ENCODE measurements around the gene SH3BP4.
"Not testable (repeated sequence)": the region's sequence is repeated elsewhere in the genome, so short reads cannot be mapped to it uniquely, and the experiment has no call there.

The SH3BP4 gene

GRCh38 chr2:235042576-235043515, 91.0 kb downstream of the SH3BP4 start:
- no peak for DNase-seq

GRCh38 chr2:235043762-235044500, 92.1 kb downstream of the SH3BP4 start:
- DNase-seq, result no peak

DNA sequence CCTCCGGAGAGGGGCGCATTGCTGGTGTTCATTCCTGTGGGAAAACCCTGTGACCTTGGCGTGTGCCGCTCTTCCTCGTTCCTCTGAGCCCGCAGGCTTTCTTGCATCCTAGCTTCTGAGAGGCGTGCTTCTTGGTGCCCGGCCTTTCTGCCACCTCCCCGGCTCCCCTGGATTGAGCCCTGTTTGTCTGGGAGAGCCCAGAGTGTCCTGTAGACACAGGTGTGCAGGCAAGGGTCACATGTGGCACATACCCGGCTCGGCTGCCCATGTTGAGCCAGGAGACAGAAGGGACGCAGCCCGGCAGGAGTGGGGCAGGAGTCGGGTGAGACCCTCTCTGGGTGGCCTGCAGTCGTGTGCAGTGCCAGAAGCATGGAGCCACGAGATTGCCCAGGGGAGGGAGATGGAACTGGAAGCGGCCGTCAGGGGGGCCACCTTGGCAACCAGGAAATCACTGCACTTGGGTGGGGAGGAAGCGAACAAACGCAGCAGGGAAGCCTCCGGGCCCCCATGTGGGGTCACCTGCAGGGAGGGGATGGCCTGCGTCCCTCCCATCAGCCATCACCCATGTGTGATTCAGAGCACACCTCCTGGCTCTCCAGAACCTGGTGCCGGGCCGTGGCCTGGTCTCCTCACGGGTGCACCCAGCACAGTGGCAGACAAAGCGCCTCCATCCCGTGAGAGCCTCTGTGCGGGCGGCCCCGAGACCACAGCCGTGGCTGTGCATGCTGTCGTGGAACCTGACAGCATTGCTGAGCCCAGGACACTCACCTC, 92.9 kb downstream of the SH3BP4 start:
- DNase-seq, result no peak

DNA sequence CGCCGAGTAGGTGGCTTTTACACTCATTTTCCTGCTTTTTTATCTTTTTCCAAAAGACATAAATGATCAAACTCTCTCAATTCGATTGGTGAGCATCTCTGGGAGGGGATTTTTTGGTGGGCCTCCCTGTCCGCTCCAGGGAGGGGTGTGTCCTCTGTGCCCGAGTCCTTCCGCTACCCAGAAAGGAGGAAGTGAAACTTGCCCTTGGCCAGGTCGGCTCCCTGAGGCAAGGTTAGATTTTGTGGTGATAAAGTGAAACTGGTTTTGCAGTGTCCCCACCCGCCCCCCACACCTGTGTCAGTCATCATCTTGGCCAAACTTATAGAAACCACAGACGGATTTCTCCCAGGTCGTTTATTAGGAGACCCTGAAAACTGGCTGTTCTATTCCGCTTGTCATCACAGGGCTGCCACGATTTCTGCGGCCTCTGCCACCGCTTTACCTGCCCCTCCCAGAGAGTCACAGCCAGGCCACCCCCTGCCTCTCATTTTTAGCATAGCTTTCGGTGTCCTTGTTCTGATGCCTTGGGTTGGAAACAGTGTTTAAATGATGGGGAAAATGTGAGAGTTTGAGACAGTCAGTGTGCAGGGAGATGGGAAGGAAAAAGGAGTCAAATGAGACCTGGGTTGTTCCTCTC, 93.6 kb downstream of the SH3BP4 start:
- no peak for DNase-seq

DNA sequence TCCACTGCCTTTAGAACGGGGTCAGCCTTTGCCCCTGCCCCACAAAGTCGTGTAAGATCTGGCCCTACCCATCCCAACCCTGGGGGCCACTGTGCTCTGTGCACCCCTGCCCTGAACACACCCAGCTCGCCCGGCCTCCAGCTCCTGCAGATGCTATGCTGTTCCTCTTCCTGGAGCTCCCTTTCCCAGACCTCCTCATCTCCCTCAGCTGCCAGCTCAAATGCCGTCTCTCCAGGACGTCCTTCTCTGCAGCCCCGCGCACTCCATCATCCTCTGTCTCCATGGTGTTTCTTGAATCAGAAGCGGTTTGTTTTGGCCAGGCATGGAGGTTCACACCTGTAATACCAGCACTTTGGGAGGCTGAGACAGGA, 94.1 kb downstream of the SH3BP4 start:
- no peak for DNase-seq

- no peak for DNase-seq
These were observed 94.8 kb downstream of the SH3BP4 start for GRCh38 chr2:235046589-235046988.

GRCh38 chr2:235047171-235048160, 95.6 kb downstream of the SH3BP4 start:
- no peak for DNase-seq

DNA sequence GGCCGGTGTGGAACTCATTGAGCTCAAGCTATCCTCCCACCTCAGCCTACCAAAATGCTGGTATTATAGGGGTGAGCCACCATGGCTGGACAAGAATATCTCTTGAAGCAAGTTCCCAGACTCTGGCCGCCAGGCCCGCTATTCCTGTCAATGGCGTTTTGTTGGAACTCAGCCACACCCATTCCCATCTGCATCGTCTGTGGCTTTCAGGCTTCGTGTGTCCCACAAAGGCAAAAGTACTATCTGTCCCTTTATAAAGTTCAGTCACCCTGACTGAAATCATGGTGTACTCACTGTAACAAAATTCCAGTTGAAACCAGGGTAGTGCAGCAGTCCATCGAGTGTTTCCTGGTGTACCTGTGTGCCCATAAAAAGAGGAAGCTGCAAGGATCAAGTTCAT, 96.7 kb downstream of the SH3BP4 start:
- no peak for DNase-seq

GRCh38 chr2:235049069-235049468, 97.3 kb downstream of the SH3BP4 start:
- no peak for DNase-seq

DNA sequence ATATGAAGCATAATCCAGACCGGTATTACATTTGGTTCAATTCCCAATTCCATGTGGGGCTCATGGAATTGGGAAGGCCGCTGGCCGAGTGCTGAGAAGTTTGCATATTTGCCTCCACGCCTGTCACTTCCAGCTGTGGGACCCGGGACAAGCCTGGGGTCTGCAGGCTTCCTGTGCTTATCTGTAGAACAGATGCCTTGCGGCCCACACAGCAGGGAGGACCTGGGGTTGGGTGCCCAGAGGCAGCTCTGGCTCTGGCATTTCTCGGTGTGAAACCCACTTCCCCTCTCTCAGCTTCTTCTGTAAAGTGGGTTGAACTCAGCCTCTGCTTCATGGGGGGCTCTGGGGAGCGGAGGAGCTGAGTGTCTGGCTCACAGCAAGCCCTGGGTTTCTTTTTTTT, 97.9 kb downstream of the SH3BP4 start:
- no peak for DNase-seq

DNA sequence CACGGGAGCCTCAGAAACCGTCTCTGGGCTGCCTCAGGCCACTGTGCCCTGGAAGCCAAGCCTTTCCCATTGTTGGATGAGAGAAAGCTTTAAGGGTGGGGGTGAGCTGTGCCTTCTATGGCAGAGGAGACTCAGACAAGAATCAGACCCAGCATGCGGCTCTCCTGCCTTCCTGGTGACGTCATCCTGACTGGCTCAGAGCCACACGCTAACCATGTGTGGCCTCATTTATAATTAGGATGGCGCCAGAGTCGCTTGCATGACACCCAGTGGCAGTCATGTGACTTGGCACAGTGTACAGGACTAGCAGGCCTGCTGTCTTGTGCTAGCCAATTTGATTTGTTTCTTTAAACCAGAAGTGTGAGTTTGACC, 99.1 kb downstream of the SH3BP4 start:
- DNase-seq, result peak; percentile 99

GRCh38 chr2:235051436-235052260, 99.8 kb downstream of the SH3BP4 start:
- peak; percentile 84 for DNase-seq

GRCh38 chr2:235052514-235053354, 100.9 kb downstream of the SH3BP4 start:
- no peak for DNase-seq

- DNase-seq, result no peak
These were observed 101.8 kb downstream of the SH3BP4 start for GRCh38 chr2:235053651-235054050.

DNA sequence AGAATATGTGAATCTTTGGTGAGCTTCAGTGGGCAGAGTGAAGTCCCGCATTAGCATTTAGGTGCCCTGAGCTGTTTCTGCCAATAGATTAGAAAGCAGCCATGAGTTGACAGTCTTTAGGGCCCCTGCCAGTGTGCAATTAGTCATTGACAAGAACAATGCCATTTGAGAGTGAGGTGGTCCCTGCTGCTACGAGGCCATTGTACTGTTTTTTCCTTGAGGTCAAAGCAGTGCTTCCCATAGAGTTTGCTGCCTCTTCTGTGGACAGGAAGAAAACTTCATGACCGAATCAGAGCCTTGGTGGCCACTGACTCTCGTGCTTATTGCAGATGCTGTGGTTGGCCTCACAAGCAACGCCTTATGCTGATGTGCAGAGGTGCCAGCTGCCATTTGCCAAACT, 102.7 kb downstream of the SH3BP4 start:
- no peak for DNase-seq

GRCh38 chr2:235054919-235055318, 103.1 kb downstream of the SH3BP4 start:
- no peak for DNase-seq

DNA sequence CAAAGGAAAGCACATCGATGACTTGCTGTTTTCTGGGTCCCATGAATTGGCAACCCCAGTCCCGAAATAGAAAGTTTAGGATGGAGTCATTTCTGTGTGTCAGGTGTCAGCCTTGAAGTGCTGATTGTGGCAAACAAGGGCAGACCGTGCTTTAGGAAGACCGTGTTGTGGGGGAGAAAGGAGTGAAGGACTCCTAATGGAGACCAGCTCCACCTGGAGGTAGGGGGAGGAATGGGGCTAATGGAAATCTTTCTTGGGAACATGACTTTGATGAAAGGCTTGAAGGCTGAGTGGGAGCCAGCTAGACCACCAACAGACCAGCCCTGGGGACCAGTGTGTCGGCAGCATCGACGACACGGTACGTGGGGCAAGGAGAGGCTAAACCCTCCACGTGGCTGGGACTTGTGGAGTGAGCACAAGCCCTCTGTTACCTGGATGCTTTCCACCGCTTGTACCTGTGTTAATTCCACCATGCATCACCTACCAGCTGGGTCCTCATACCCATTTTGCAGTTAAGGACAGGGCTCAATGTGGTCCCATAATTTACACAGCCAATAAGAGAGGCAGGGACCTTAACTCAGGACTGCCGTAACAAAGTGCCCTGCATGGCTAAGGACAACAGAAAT, 104.2 kb downstream of the SH3BP4 start:
- DNase-seq, result peak; percentile 32

DNA sequence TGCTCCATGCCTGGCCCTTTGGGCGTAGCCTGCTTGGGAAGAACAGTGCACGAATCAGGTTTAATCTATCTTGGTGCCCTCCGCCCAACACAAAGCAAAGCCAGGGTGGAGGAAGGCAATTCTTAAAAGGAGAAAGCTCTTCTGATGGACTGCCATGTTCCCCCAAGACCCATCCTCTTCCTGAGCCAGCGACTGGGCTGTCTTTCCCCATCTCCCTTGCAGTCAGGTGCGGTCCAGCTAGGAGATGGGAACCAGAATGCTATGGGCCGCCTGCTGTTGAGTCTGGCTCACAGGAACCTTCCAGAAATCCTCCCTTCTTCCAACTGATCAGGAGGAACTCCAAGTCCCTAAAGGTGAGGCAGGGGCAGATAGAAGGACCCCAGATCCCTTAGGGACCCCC, 105.0 kb downstream of the SH3BP4 start:
- no peak for DNase-seq

DNA sequence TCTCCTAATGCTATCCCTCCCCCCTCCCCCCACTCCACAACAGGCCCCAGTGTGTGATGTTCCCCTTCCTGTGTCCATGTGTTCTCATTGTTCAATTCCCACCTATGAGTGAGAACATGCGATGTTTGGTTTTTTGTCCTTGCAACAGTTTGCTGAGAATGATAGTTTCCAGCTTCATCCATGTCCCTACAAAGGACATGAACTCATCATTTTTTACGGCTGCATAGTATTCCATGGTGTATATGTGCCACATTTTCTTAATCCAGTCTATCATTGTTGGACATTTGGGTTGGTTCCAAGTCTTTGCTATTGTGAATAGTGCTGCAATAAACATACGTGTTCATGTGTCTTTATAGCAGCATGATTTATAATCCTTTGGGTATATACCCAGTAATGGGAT, 105.8 kb downstream of the SH3BP4 start:
- not testable (repeated sequence) for DNase-seq
